ENCODE data around the gene CEBPB.

CEBPB gene

GRCh38 chr20:50213531-50214106, 23.0 kb downstream of the CEBPB start:
- no peak for DNase-seq (ENCODE audit: low read depth in 2 of 2)

- DNase-seq (ENCODE audit: low read depth in 2 of 2) = no peak
These were observed 23.8 kb downstream of the CEBPB start for GRCh38 chr20:50214226-50215024.

- no peak for DNase-seq (ENCODE audit: low read depth in 2 of 2)
These were observed 24.6 kb downstream of the CEBPB start for GRCh38 chr20:50215101-50215690.

- no peak for DNase-seq (ENCODE audit: low read depth in 2 of 2)
These were observed 25.3 kb downstream of the CEBPB start for GRCh38 chr20:50215926-50216325.

- no peak for DNase-seq (ENCODE audit: low read depth in 2 of 2)
These were observed 26.0 kb downstream of the CEBPB start for GRCh38 chr20:50216543-50217206.

- no peak for DNase-seq (ENCODE audit: low read depth in 2 of 2)
These were observed 26.7 kb downstream of the CEBPB start for GRCh38 chr20:50217207-50217949.

- no peak for DNase-seq (ENCODE audit: low read depth in 2 of 2)
These were observed 28.4 kb downstream of the CEBPB start for GRCh38 chr20:50218987-50219435.

GRCh38 chr20:50219600-50219999, 29.0 kb downstream of the CEBPB start:
- DNase-seq (ENCODE audit: low read depth in 2 of 2) = no peak

GRCh38 chr20:50220093-50220893, 29.7 kb downstream of the CEBPB start:
- no peak for DNase-seq (ENCODE audit: low read depth in 2 of 2)

GRCh38 chr20:50220894-50221365, 30.3 kb downstream of the CEBPB start:
- DNase-seq (ENCODE audit: low read depth in 2 of 2) = no peak

- DNase-seq (ENCODE audit: low read depth in 2 of 2) = no peak
These were observed 31.1 kb downstream of the CEBPB start for GRCh38 chr20:50221501-50222308.

GRCh38 chr20:50222309-50223038, 31.8 kb downstream of the CEBPB start:
- no peak for DNase-seq (ENCODE audit: low read depth in 2 of 2)

- no peak for DNase-seq (ENCODE audit: low read depth in 2 of 2)
These were observed 32.7 kb downstream of the CEBPB start for GRCh38 chr20:50223039-50224005.

- DNase-seq (ENCODE audit: low read depth in 2 of 2) = no peak
These were observed 33.4 kb downstream of the CEBPB start for GRCh38 chr20:50224052-50224451.

GRCh38 chr20:50224531-50225255, 34.1 kb downstream of the CEBPB start:
- no peak for DNase-seq (ENCODE audit: low read depth in 2 of 2)

GRCh38 chr20:50226093-50226974, 35.7 kb downstream of the CEBPB start:
- no peak for DNase-seq (ENCODE audit: low read depth in 2 of 2)
